HL-60 (cell line): Measurements from ENCODE around the gene SSBP4.
"Not testable (repeated sequence)": the region's sequence is repeated elsewhere in the genome, so short reads cannot be mapped to it uniquely, and the experiment has no call there.

Source experiments
- DNase-seq, 2 experiments: peaks; one replicate each; pipeline ENCODE4 v3.0.0-alpha.2; 2010 to 2020; ENCODE audit warnings: low read depth in 1 of 2, low spot score in 1 of 2
- H3K27ac ChIP-seq: fragments of 250-450 bp; sonication (Bioruptor Pico); replicated peaks from 2 replicates; pipeline ENCODE4 v1.5.1; 2020; ENCODE audit warnings: mild to moderate bottlenecking, moderate library complexity
- H3K27me3 ChIP-seq: fragments of 250-450 bp; sonication (Bioruptor Pico); 2 replicates; pipeline ENCODE4 v1.5.1; 2021; ENCODE audit warnings: mild to moderate bottlenecking, moderate library complexity; ENCODE audit not compliant: insufficient read depth, poor library complexity, severe bottlenecking
- H3K4me3 ChIP-seq: replicated peaks from 2 replicates; pipeline ENCODE4 v1.5.1; 2011; ENCODE audit warnings: mild to moderate bottlenecking, control low read depth, low read length; ENCODE audit not compliant: insufficient read depth
- GABPA ChIP-seq: IDR thresholded peaks from 2 replicates; pipeline ENCODE4 v1.6.1; 2012; ENCODE audit warnings: low read depth
- POLR2AphosphoS5 ChIP-seq: IDR thresholded peaks from 2 replicates; pipeline ENCODE4 v1.6.1; 2012; ENCODE audit warnings: low read depth
- SPI1 ChIP-seq: IDR thresholded peaks from 2 replicates; pipeline ENCODE4 v1.6.1; 2012; ENCODE audit warnings: low read depth, mild to moderate bottlenecking, borderline replicate concordance
- TF ChIP-seq, protein P1 (sequence below): IDR thresholded peaks from one replicate; pipeline ENCODE4 v1.5.1; 2011; ENCODE audit warnings: low read length, control low read depth, inconsistent platforms; ENCODE audit not compliant: insufficient read depth
- TF ChIP-seq, protein P2 (sequence below): IDR thresholded peaks from 2 replicates; pipeline ENCODE4 v1.6.1; 2012; ENCODE audit warnings: low read depth; ENCODE audit not compliant: insufficient replicate concordance

Gene SSBP4

DNA sequence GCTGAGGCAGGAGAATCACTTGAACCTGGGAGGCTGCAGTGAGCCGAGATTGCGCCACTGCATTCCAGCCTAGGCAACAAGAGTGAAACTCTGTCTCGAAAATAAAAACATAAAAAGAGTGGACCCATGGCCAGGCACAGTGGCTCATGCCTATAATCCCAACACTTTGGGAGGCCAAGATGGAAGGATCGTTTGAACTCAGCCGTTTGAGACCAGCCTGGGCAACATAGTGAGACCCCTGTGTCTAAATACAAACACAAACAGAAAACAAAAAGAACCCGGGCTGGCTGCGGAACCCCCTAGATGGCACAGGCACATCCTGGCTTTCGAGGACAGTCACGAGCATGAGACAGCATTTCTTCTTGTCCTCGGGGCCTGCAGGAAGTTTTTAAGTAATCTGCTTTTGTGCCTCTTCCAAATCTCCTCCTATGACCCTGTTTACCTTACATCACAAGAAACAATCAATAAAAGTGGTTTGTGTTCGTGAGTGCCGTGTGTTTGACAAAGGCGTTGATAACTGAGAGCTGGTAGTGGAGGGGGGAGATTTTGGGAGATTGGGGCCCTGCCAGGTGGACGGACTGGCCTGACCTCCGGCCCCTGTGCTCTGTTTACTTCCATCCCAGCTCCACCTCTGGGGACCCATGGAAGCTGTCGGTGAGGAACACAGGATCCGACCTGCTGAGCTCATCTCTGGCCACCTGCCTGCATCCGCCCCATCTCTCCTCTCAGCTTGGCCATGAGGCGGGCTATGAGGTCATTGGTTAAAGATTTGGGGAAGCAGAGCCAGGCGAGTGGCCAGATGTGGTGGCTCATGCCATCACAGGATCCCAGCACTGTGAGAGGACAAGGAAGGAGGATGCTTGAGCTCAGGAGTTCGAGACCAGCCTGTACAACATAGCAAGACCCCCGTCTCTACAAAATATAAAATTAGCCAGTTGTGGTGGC is 39.1 kb upstream of the SSBP4 start:
- Histone ChIP-seq H3K27ac (no peak overlapping the region), H3K27me3 (no peaks in the 10 kb centered on the region), H3K4me3 (no peak overlapping the region)
- TF ChIP-seq GABPA (no peak), POLR2AphosphoS5 (no peak), SPI1 (no peak)
- TF ChIP-seq, protein P1, sequence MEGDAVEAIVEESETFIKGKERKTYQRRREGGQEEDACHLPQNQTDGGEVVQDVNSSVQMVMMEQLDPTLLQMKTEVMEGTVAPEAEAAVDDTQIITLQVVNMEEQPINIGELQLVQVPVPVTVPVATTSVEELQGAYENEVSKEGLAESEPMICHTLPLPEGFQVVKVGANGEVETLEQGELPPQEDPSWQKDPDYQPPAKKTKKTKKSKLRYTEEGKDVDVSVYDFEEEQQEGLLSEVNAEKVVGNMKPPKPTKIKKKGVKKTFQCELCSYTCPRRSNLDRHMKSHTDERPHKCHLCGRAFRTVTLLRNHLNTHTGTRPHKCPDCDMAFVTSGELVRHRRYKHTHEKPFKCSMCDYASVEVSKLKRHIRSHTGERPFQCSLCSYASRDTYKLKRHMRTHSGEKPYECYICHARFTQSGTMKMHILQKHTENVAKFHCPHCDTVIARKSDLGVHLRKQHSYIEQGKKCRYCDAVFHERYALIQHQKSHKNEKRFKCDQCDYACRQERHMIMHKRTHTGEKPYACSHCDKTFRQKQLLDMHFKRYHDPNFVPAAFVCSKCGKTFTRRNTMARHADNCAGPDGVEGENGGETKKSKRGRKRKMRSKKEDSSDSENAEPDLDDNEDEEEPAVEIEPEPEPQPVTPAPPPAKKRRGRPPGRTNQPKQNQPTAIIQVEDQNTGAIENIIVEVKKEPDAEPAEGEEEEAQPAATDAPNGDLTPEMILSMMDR: no peak
- TF ChIP-seq, protein P2, sequence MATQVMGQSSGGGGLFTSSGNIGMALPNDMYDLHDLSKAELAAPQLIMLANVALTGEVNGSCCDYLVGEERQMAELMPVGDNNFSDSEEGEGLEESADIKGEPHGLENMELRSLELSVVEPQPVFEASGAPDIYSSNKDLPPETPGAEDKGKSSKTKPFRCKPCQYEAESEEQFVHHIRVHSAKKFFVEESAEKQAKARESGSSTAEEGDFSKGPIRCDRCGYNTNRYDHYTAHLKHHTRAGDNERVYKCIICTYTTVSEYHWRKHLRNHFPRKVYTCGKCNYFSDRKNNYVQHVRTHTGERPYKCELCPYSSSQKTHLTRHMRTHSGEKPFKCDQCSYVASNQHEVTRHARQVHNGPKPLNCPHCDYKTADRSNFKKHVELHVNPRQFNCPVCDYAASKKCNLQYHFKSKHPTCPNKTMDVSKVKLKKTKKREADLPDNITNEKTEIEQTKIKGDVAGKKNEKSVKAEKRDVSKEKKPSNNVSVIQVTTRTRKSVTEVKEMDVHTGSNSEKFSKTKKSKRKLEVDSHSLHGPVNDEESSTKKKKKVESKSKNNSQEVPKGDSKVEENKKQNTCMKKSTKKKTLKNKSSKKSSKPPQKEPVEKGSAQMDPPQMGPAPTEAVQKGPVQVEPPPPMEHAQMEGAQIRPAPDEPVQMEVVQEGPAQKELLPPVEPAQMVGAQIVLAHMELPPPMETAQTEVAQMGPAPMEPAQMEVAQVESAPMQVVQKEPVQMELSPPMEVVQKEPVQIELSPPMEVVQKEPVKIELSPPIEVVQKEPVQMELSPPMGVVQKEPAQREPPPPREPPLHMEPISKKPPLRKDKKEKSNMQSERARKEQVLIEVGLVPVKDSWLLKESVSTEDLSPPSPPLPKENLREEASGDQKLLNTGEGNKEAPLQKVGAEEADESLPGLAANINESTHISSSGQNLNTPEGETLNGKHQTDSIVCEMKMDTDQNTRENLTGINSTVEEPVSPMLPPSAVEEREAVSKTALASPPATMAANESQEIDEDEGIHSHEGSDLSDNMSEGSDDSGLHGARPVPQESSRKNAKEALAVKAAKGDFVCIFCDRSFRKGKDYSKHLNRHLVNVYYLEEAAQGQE: no peak
- peak in 1 of 2 experiments; percentile 44 for DNase-seq

DNA sequence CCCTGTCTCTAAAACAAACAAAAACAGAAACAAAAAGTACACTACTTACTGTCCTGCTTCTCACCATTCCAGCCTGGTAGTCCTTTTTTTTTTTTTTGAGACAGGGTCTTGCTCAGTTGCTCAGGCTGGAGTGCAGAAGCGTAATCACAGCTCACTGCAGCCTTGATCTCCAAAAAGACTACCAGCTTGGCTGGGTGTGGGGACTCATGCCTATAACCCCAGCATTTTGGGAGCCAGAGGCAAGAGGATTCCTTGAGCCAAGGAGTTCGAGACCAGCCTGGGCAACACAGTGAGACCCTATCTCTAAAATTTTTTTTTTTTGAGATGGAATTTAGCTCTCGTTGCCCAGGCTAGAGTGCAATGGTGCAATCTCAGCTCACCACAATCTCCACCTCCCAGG is 38.4 kb upstream of the SSBP4 start:
- Histone ChIP-seq H3K4me3 (no peak overlapping the region), H3K27me3 (peaks cover 4% of the 10 kb centered on the region), H3K27ac (no peak overlapping the region)
- no peak for DNase-seq
- TF ChIP-seq, protein P2: no peak

DNA sequence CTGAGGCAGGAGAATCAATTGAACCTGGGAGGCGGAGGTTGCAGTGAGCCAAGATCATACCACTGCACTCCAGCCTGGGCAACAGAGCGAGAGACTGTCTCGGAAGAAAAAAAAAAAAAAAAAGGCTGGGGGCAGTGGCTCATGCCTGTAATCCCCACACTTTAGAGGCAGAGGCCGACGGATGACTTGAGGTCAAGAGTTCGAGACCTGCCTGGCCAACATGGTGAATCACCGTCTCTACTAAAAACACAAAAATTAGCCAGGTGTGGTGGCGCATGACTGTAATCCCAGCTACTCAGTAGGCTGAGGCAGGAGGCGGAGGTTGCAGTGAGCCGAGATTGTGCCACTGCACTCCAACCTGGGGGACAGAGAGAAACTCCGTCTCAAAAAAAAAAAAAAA is 35.6 kb upstream of the SSBP4 start:
- H3K4me3 ChIP-seq, H3K27me3 ChIP-seq, DNase-seq, H3K27ac ChIP-seq: not testable (repeated sequence)

DNA sequence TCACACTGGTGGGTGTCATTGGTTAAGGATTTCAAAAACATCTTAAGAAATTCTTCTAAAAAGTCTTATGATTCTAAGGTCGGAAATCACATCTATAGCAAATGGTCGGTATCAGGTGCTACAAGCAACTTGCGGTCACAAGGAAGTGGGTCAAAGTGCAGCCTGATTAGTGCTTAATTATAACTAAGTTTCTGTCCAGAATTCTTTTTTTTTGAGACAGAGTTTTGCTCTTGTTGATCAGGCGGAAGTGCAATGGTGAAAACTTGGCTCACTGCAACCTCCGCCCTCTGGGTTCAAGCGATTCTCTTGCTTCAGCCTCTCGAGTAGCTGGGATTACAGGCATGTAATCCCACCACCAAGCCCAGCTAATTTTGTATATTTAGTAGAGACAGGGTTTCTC is 34.4 kb upstream of the SSBP4 start:
- Histone ChIP-seq H3K4me3 (no peak overlapping the region), H3K27me3 (peaks cover 7% of the 10 kb centered on the region), H3K27ac (no peak overlapping the region)
- TF ChIP-seq POLR2AphosphoS5: no peak
- TF ChIP-seq, protein P1: no peak
- TF ChIP-seq GABPA: no peak
- no peak for TF ChIP-seq SPI1
- no peak for DNase-seq

DNA sequence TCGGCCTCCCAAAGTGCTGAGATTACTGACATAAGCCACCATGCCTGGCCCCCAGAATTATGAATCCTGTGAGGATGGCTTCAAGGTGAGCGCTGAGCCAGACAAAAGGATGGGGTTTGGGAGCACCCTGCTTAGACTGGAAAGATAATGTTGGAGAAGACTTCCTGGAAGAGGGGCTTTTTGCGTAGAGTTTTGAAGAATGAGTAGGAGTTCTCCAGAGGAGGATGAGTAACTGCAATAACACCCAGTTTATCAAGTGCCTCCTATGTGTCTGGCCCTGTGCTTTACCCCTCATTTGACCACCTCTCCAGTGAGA is 33.9 kb upstream of the SSBP4 start:
- peaks cover 7% of the 10 kb centered on the region for H3K27me3 ChIP-seq
- H3K4me3 ChIP-seq: no peak overlapping the region
- TF ChIP-seq POLR2AphosphoS5 (no peak), SPI1 (no peak), GABPA (no peak)
- TF ChIP-seq, protein P1: no peak
- DNase-seq: no peak
- H3K27ac ChIP-seq: no peak overlapping the region
